Activated T-helper 2 cell treated with anti-CD3 and anti-CD28 coated beads, Interferon-gamma antibody, Interleukin-2, Interleukin-4, amounts not matched to agents 10 μg/mL and 5 μg/mL and 100 μg/mL, durations not matched to agents 14 hours and 24 hours and 36 hours (primary cell): ENCODE data around the gene VIPR2. TPM values are rescaled to one million over a fixed set of nuclear protein-coding genes. Genes with fewer than 3 reads are reported as not detected.
A peak's percentile ranks its signal among the peaks of the same experiment; 100 is the strongest.
"Not testable (repeated sequence)": the region's sequence is repeated elsewhere in the genome, so short reads cannot be mapped to it uniquely, and the experiment has no call there.

Experiments used
- DNase-seq: peaks from one replicate; pipeline ENCODE4 v3.0.0; 2021; ENCODE audit warnings: low spot score
- H3K27ac Mint-ChIP-seq: one replicate; pipeline ENCODE4 v1.8.0; 2021; ENCODE audit warnings: mixed read lengths
- H3K27me3 Mint-ChIP-seq: one replicate; pipeline ENCODE4 v1.8.0; 2021; ENCODE audit warnings: low read depth, mixed read lengths
- H3K36me3 Mint-ChIP-seq: one replicate; pipeline ENCODE4 v1.8.0; 2021; ENCODE audit warnings: low read depth, mixed read lengths
- H3K4me1 Mint-ChIP-seq: one replicate; pipeline ENCODE4 v1.8.0; 2021; ENCODE audit warnings: low read depth, mixed read lengths
- H3K4me3 Mint-ChIP-seq: one replicate; pipeline ENCODE4 v1.8.0; 2021; ENCODE audit warnings: low read depth, mild to moderate bottlenecking, moderate library complexity, mixed read lengths
- H3K9me3 Mint-ChIP-seq: one replicate; pipeline ENCODE4 v1.8.0; 2021; ENCODE audit warnings: mixed read lengths
- intact Hi-C: fragments of 100-400 bp; cut with micrococcal nuclease; formaldehyde crosslinking; loops from one replicate; pipeline ENCODE4 v1.15.1; 2023
- total RNA-seq: library from RNA; stranded (reverse); gene quantifications from 2 replicates; pipeline ENCODE4 v1.2.3, GENCODE V29; 2022

VIPR2 gene
- total RNA-seq, 1 donor from 2014 or later, result 4.2 TPM

- intact Hi-C loops, result no loop called here
- Mint-ChIP-seq H3K9me3 (peaks cover 9% of the 10 kb centered on the region), H3K36me3 (peaks cover 6% of the 10 kb centered on the region), H3K27ac (peak overlapping the region; percentile 12), H3K27me3 (no peaks in the 10 kb centered on the region), H3K4me1 (peaks cover 20% of the 10 kb centered on the region), H3K4me3 (no peak overlapping the region)
- no peak for DNase-seq
Measured at GRCh38 chr7:159005618-159006017, 139.0 kb downstream of the VIPR2 start.

GRCh38 chr7:159004411-159004810, 140.3 kb downstream of the VIPR2 start:
- peak overlapping the region; percentile 14 for H3K4me3 Mint-ChIP-seq
- no peak for DNase-seq
- no peaks in the 10 kb centered on the region for H3K27me3 Mint-ChIP-seq
- H3K36me3 Mint-ChIP-seq, result peaks cover 6% of the 10 kb centered on the region
- H3K4me1 Mint-ChIP-seq, result peaks cover 20% of the 10 kb centered on the region
- H3K9me3 Mint-ChIP-seq, result peaks cover 9% of the 10 kb centered on the region
- intact Hi-C loops, result loop anchor here (1.0 kb wide), 2 partner anchors 13 to 48 kb away; no protein-coding TSS in a partner anchor
- peak overlapping the region; percentile 85 for H3K27ac Mint-ChIP-seq

GRCh38 chr7:159001811-159002210, 142.9 kb downstream of the VIPR2 start:
- Mint-ChIP-seq H3K36me3 (peaks cover 6% of the 10 kb centered on the region), H3K4me1 (peaks cover 20% of the 10 kb centered on the region), H3K27me3 (peaks cover 3% of the 10 kb centered on the region), H3K9me3 (peaks cover 9% of the 10 kb centered on the region), H3K27ac (no peak overlapping the region), H3K4me3 (no peak overlapping the region)
- no peak for DNase-seq
- intact Hi-C loops, result no loop called here

GRCh38 chr7:159000859-159001435, 143.7 kb downstream of the VIPR2 start:
- Mint-ChIP-seq H3K27ac (no peak overlapping the region), H3K9me3 (peaks cover 9% of the 10 kb centered on the region), H3K27me3 (peaks cover 3% of the 10 kb centered on the region), H3K36me3 (peaks cover 6% of the 10 kb centered on the region), H3K4me1 (peaks cover 20% of the 10 kb centered on the region), H3K4me3 (no peak overlapping the region)
- intact Hi-C loops, result no loop called here
- no peak for DNase-seq

- intact Hi-C loops, result no loop called here
- H3K4me1 Mint-ChIP-seq, result peaks cover 20% of the 10 kb centered on the region
- H3K36me3 Mint-ChIP-seq, result peaks cover 6% of the 10 kb centered on the region
- H3K27ac Mint-ChIP-seq, result no peak overlapping the region
- no peak for DNase-seq
- H3K9me3 Mint-ChIP-seq, result peaks cover 9% of the 10 kb centered on the region
- no peak overlapping the region for H3K4me3 Mint-ChIP-seq
- peaks cover 3% of the 10 kb centered on the region for H3K27me3 Mint-ChIP-seq
Measured at GRCh38 chr7:159000070-159000469, 144.6 kb downstream of the VIPR2 start.

GRCh38 chr7:158999496-158999895, 145.2 kb downstream of the VIPR2 start:
- Mint-ChIP-seq H3K27ac (no peak overlapping the region), H3K36me3 (peaks cover 5% of the 10 kb centered on the region), H3K27me3 (peaks cover 7% of the 10 kb centered on the region), H3K4me3 (no peak overlapping the region), H3K9me3 (peaks cover 10% of the 10 kb centered on the region), H3K4me1 (peaks cover 19% of the 10 kb centered on the region)
- DNase-seq, result no peak
- intact Hi-C loops, result no loop called here

GRCh38 chr7:158998261-158998660, 146.4 kb downstream of the VIPR2 start:
- H3K36me3 Mint-ChIP-seq, H3K4me3 Mint-ChIP-seq, H3K4me1 Mint-ChIP-seq, H3K27ac Mint-ChIP-seq, H3K9me3 Mint-ChIP-seq, DNase-seq, intact Hi-C loops: not testable (repeated sequence)
- H3K27me3 Mint-ChIP-seq, result peaks cover 17% of the 10 kb centered on the region

GRCh38 chr7:158997471-158997870, 147.2 kb downstream of the VIPR2 start:
- Mint-ChIP-seq H3K9me3 (peaks cover 7% of the 10 kb centered on the region), H3K27ac (no peak overlapping the region), H3K36me3 (no peaks in the 10 kb centered on the region), H3K4me3 (no peak overlapping the region), H3K27me3 (peaks cover 23% of the 10 kb centered on the region), H3K4me1 (no peaks in the 10 kb centered on the region)
- intact Hi-C loops, result no loop called here
- DNase-seq, result no peak

- Mint-ChIP-seq H3K27ac (no peak overlapping the region), H3K36me3 (no peaks in the 10 kb centered on the region), H3K4me1 (no peaks in the 10 kb centered on the region), H3K27me3 (peaks cover 25% of the 10 kb centered on the region), H3K9me3 (peaks cover 7% of the 10 kb centered on the region), H3K4me3 (no peak overlapping the region)
- no peak for DNase-seq
- intact Hi-C loops, result no loop called here
Measured at GRCh38 chr7:158997110-158997453, 147.6 kb downstream of the VIPR2 start.

- Mint-ChIP-seq H3K4me3 (no peak overlapping the region), H3K4me1 (no peaks in the 10 kb centered on the region), H3K9me3 (peaks cover 7% of the 10 kb centered on the region), H3K27ac (no peak overlapping the region), H3K36me3 (no peaks in the 10 kb centered on the region), H3K27me3 (peaks cover 30% of the 10 kb centered on the region)
- DNase-seq, result no peak
- intact Hi-C loops, result no loop called here
Measured at GRCh38 chr7:158996214-158997109, 148.2 kb downstream of the VIPR2 start.

GRCh38 chr7:158995514-158995913, 149.2 kb downstream of the VIPR2 start:
- no peaks in the 10 kb centered on the region for H3K36me3 Mint-ChIP-seq

GRCh38 chr7:158994687-158995086, 150.0 kb downstream of the VIPR2 start:
- no peak overlapping the region for H3K27ac Mint-ChIP-seq
- no peak for DNase-seq
- no peaks in the 10 kb centered on the region for H3K36me3 Mint-ChIP-seq
- peaks cover 7% of the 10 kb centered on the region for H3K9me3 Mint-ChIP-seq
- H3K4me3 Mint-ChIP-seq, result no peak overlapping the region
- intact Hi-C loops, result no loop called here
- H3K4me1 Mint-ChIP-seq, result no peaks in the 10 kb centered on the region
- H3K27me3 Mint-ChIP-seq, result peaks cover 37% of the 10 kb centered on the region

More at GRCh38 chr7:158995514-158995913, 149.2 kb downstream of the VIPR2 start:
- Mint-ChIP-seq H3K4me1 (no peaks in the 10 kb centered on the region), H3K27ac (no peak overlapping the region), H3K27me3 (peaks cover 36% of the 10 kb centered on the region), H3K4me3 (no peak overlapping the region), H3K9me3 (peaks cover 7% of the 10 kb centered on the region)
- DNase-seq, result no peak
- intact Hi-C loops, result no loop called here

GRCh38 chr7:158993591-158993990, 151.1 kb downstream of the VIPR2 start:
- no peak for DNase-seq
- Mint-ChIP-seq H3K36me3 (no peaks in the 10 kb centered on the region), H3K4me1 (no peaks in the 10 kb centered on the region), H3K9me3 (peaks cover 7% of the 10 kb centered on the region), H3K4me3 (no peak overlapping the region), H3K27me3 (peaks cover 35% of the 10 kb centered on the region), H3K27ac (no peak overlapping the region)
- intact Hi-C loops, result no loop called here
